HG03575 (cell line): Measurements from ENCODE around the gene APOBEC3G.

ENCODE experiments used
- ATAC-seq: cut with Tn5 transposase; IDR thresholded peaks from one replicate; pipeline ENCODE4 v1.9.1; 2021; ENCODE audit not compliant: unreplicated experiment, insufficient number of reproducible peaks, low FRiP score; ENCODE audit errors: extremely low read depth

APOBEC3G gene

DNA sequence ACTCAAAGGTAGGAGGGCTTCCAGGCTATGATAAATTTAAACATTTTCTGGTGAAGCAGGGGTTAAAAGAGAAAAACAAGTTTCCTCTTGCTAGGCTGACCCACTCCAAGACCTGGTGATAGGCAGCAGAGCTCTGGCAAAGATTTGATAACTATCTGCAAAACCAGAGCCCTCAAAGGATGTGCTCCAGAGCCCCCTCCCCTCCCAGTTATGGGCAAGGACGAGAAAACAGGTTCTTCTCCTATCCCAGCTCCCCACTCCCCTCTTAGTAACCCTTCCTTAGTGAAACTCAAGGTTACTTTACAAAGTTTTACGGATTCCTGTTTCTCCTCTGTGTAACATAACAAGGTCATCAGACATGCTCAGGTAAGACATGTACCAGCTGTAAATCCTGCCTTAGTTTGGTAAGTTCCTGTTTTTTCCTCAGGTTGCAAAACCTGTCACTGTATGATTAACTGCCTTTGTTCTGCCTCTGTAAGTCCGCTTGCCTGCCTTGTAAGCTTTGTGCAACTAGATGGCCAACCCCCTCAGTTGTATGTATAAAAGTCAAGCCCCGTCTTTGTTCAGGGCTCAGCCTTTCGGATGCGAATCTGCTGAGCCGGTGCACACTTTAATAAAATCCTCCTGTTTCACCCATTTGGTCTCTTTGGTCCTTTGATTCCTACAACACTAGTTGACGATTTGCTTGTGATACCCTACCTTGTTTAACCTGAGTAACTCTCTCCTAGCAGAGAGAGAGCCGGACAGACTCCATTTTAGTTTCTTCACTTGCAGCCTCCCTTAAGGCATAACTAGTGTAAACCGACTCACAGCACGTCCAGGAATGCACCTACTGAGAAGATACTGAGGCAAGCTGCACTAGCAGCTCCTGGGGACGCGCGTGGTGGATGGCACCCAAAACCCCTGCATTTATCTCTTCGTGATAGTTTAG is 33.8 kb downstream of the APOBEC3G start:
- ATAC-seq = no peak

DNA sequence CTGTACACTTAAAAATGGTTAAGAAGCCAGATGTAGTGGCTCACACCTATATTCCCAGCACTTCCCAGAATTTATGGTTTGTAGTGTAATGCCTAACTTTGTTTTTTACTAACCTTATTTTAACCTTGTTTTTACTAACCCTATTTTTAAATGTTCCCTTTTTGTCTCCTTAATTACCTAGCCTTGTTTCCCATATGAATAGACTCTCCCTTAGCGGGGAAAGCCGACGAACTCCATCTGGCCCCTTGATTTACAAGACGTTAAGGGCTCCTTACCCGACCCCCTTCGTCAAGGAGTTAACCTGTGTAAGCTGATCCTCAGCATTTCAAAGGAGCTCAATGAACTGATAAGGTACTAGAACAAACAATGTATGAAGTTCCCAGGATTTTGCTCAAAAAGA is 37.0 kb downstream of the APOBEC3G start:
- ATAC-seq = no peak

DNA sequence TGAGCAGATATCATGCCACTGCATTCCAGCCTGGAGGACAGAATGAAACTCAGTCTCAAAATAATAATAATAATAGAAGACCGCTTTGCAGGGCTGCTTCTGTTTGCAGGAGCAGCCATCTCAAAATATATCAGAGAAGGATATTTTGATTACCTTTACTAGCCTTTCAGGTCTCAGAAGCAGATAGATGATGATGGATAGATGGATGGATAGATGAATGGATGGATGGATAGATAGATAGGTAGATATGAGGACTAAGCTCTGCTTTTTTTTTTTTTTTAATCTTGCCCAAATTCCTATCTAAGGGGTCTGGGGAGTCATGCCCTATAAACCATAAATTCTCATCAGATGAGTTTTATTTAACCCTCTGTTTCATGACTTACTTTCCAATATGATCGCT is 38.5 kb downstream of the APOBEC3G start:
- no peak for ATAC-seq

DNA sequence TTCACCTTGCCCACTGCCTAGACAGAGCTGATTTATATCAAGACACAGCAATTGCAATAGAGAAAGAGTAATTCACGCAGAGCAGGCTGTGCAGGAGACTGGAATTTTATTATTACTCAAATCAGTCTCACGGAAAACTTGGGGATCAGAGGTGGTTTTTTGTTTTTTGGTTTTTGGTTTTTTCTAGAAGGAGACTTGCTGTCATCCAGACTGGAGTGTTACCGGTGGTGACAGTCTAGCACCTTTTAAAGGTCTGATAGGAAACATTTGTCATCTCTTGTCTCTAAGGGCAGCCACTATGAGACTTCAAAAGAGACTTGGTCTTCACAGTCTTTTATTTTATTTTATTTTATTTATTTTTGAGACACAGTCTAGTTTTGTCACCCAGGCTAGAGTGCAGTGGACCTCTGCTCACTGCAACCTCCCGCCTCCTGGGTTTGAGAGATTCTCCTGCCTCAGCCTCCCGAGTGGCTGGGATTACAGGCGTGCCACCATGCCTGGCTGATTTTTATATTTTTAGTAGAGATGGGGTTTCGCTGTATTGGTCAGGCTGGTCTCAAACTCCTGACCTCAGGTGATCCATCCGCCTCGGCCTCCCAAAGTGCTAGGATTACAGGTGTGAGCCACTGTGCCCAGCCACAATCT is 39.0 kb downstream of the APOBEC3G start:
- ATAC-seq = no peak

DNA sequence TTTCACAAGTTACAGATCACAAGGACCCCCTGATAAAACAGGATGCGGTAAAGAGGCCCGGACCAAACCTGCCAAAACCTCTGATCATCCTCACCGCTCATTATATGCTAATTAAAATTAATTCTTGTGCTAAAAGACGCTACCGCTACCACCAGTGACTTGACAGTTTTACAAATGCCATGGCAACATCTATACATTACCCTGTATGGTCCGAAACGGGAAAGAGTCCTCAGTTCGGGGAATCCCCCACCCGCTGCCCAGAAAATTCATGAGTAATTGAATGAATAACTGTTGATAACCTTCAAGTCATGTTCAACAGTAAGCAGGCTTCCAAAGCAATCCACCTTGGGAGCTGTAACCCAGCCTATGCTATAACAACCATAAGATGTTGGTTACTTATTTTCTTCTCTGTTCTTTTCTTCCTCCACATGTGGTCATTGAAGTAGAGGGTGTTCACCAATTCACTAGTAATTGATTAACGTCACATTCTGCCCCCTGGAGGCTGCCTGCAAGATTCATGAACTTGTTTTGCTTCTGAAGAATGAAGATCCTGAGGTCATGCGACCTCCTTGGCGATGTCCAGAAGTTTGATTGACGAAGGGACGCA is 40.6 kb downstream of the APOBEC3G start:
- no peak for ATAC-seq

DNA sequence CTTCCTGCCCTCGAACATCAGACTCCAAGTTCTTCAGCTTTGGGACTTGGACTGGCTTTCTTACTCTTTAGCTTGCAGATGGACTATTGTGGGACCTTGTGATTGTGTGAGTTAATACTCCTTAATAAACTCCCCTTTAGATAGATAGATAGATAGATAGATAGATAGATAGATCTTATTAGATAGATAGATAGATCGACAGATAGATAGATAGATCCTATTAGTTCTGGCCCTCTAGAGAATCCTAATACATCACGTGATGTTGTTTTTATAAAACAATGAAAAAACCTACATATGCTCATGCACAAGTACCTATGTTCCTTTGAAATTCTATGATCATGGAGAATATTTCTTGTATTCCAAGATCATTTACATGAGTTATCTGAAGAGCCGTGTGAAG is 43.9 kb downstream of the APOBEC3G start:
- no peak for ATAC-seq

DNA sequence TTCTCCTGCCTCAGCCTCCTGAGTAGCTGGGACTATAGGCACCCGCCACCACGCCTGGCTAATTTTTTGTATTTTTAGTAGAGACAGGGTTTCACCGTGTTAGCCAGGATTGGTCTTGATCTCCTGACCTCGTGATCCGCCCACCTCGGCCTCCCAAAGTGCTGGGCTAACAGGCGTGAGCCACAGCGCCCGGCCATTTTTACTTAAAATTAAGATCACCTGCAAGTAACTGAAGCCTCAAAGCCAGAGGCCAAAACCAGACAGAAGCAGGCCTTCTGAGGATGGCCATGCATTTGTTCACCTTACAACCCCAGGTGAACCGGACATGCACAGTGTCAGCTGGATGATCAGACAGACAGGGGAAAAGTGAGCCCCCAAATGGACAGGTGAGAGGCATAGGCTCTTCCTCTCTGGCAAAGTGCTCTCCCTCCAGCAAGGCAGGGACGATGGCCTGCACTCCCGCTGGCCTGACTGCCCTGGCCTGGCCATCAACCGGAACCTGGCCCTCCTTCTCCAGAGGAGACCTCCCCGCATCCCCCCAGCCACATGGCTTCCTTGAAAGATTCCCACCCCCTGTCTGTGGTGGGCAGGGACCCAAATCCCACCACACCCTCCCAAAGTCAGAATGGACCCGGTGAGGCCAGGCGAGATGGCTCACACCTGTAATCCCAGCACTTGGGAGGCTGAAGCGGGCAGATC is 45.8 kb downstream of the APOBEC3G start:
- ATAC-seq = no peak

DNA sequence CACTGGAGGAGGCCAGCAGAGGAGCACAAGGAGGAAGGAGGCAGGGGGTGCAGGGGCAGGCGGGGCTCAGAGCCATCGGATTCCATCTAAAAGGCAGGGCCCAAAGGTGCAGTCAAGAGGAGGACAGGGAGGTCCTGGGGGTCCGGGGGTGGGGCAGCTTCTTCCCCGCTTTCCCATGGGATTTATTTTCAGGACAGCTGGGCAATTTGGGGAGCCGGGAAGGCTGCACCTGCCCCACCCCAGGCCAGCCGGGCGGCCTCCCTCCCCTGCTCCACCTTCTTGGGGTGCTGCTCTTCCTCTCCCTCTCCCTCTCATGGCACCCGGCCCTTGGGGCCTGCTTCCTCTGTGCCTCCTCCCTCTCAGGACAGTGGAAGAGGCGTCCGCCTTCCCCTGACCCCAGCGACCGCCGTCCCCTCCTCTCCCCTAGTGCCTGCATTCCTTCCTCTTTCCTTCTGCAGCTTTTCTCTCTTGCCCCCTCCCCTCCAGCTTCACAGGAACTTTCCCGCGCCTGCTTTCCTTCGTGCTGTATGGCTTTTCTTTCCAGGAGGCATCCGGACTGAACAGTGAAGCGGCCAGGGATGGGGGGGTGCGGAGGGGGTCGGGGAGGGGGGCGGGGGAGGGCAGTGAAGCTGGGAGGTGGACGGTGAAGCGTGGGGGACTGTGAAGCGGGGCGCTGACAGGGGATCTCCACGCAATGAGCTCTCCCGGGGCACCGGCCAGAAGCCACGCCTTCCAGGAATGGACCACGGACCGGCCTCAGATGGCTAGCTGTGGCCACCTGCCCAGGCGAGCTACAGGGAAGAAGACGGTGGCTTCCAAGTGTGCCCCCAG is 46.9 kb downstream of the APOBEC3G start:
- no peak for ATAC-seq

DNA sequence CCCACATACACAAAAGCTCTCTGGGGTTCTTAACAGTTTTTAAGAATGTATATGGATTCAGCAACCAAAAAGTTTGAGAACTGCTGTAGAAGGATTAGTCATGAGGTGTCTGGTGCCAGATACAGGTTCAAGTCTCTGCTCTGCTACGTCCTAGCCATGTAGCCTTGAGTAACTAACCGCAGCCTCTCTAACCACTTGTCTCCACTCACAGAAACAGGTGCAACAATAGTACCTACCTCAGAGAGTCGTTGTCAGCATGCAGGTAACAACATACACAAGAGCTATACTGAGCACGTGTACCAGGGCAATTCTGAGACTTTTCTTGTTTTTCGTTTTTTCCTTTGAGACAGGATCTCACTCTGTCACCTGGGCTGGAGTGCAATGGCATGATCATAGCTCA is 48.5 kb downstream of the APOBEC3G start:
- ATAC-seq = no peak

DNA sequence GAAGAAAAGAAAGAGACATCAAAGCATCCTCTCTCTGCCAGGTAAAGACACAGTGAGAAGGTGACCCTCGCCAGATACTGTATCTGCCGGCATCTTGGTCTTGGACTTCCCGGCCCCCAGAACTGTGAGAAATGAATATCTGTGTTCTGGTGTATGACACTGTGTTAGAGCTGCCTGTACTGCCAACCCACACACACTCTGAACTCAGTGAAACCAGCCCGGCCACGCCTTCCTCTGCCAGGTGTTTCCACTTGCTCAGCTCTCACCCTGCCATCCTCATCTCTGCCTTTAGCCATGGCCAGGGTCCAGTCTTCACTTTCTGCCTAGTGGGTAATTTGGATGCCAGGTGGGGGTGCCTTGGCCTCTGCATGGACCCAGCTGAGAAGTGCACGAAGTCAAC is 51.4 kb downstream of the APOBEC3G start:
- no peak for ATAC-seq

DNA sequence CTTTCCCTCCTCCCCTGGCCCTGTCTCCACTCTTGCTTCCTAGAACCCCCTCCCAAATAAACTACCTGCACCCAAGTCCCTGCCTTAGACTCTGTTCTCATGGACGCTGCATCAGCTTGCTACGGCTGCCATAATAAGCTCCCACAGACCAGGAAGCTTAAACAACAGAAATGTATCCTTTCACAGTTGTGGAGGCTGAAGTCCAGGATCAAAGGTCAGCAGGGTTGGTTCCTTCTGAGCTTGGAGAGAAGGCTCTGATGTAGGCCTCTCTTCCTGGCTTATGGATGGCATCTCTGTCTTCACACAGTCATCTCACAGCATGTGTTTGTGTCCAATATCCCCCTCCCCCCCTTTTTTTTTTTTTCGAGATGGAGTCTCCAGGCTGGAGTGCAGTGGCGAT is 52.0 kb downstream of the APOBEC3G start:
- no peak for ATAC-seq

DNA sequence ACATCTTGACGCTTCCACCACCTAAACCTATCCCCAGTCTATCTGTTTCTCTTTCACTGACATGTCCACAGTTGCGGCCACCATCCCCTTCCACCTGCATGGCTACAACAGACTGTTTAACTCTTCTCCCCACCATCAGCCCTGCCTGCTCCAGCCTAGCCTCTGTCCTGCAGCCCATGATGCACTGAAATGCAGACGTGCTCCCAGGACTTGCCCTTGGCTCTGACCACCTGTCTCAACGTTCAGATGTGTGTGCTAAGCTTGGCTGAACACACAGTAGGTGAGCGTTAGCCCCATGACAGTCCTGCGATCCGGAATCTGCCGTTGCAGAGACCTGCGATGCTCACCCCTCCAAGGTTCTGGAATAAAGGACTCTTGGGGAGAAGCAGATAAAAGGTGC is 52.7 kb downstream of the APOBEC3G start:
- no peak for ATAC-seq

DNA sequence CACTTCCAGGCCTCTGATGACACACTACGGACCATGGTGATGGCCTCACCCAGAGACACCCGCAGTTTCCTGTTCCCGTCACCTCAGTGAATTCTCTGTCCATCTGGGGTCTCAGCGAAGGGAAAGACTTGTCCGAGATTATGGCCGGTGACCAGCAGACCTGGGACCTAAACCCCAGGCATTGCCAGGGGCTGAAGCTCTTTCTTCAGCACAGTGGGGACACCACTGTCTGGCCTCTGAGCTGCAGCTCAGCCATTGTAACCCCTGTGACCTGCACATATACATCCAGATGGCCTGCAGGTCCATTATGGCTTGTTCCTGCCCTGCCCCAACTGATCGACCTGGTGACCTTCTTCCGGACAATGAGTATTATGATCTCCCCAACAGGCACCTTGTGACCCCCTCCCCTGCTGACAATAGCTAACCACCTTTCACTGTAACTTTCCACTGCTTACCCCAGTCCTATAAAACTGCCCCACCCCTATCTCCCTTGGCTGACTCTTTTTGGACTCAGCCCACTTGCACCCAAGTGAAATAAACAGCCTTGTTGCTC is 53.2 kb downstream of the APOBEC3G start:
- ATAC-seq = no peak

DNA sequence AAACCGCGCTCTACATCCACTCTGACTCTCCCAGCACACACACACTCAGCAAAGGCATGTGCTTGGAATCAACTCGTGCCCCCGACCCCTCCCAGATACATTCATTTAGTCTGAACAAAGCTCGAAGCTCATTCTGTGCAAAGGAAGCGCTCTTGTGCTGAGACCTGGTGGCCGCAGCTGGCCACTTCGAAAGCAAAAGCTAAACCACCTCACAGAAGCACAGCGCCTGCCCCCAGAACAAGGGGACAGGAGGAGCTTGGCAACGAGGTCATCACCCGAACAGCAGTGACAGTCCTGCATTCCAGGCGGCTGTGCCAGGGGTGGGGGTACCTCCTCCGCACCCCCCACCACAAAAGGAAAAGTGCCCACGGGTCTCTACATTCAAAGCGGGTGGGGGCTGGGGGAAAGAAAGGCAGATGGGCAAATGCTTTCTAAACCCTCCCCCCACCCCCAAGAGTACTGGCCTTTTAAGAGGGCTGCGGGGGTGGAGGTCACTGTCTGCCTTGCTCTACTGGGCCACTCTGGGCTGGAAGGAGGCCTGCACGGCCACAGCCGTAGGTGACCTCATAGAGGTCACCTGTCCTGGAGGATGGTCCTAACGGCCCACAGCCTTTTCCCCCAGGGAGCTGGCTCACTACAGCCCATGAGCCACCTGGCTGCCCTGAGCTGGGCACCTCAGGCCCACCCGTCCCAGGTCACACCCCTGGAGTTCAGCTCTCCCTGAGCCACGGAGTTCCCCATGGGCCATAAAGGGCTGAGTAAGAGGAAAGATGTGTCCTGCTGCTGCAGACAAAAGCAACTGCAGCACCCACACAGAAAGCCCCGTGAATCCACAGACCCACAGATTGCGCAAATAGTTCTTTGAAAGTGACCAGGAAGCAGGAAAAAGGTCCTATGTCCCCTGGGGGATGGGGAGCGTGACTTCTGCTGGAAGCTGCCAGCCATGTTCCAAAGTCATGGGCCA is 54.1 kb downstream of the APOBEC3G start:
- no peak for ATAC-seq

DNA sequence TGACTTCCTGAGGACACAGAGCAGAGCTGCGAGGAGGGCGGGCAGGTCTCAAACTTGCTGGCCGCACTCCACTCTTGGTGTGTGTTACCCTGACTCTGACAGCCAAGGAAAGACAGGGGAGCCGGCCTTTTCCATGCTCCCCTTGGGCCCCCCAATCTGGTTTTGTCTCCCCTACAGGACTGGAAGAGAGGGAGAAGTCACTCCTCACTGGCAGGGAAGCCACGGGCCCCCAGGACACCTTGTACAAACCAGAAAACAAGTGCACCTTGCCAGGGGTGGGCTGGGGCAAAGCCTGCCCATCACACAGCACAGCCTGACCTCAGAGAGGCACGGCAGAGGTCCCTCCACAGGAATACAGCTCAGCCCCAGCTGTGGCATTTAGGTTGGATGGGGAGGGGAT is 55.2 kb downstream of the APOBEC3G start:
- no peak for ATAC-seq

DNA sequence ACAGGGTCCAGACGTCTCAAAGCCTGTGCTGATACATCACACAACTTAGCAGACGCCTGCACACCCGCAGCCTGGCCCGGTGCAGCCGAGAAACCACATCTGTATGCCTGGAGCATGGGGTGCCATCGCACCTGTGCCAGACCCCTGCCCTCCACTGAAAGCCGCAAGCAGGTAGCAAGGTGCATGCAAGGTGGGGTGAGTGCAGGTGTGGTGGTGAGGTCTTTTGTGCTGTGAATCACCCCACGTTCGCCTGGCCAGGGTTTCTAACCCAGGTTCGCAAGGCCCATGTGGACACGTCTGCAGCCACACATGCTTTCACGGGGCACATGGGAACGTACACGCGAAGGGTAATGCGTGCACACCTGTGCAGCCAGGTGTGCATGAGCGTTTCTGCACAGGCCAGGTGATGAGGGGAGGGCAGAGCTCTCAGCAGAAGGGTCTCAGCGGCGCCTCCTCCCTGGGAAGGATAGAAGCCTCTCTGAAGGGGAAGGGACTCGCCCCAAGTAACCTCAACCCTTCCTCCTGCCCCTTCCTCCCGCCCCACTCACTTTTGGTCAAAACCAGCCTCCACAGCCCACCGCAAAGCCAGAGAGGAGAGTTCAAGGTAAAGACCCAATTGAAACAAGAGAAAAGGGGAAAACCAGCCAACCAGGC is 55.9 kb downstream of the APOBEC3G start:
- no peak for ATAC-seq

DNA sequence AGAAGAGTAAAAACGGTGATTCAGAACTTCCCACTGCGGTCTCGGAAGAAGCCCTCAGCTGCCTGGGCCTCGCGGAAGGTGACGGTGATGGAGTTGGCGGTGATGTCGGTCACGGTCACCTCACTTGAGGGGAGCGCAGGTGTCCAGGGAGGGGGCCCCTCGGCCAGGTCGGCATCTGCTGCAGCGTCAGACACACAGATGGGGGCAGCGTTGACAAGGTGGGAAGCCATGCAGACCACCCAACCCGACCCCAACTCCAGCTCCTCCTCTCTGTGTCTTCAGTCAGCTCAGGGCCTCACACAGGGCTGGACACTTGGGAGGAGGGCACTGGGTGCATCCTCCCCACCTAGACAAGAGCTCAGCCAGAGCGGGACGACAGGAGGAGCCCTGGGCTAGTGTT is 56.8 kb downstream of the APOBEC3G start:
- no peak for ATAC-seq
